Measurements from ENCODE around the gene ICA1. TPM values are rescaled to one million over a fixed set of nuclear protein-coding genes. Genes with fewer than 3 reads are reported as not detected.

The ICA1 gene
- total RNA-seq, 1 experiment from 2014 or later: 28.8 TPM

- no peaks in the 10 kb centered on the region for H3K23me2 ChIP-seq (ENCODE audit: insufficient read length, low read depth, low read length, poor library complexity, severe bottlenecking)
- no peaks in the 10 kb centered on the region for H3K9me3 Mint-ChIP-seq
- H3K4me1 ChIP-seq (ENCODE audit: insufficient read depth, low read length): no peaks in the 10 kb centered on the region
- H3K79me1 ChIP-seq (ENCODE audit: insufficient read depth, low read depth, low read length, poor library complexity, severe bottlenecking): no peaks in the 10 kb centered on the region
- H3K27ac ChIP-seq (ENCODE audit: insufficient read length, low read depth, low read length): no peak overlapping the region
- no peak overlapping the region for H2BK120ac ChIP-seq (ENCODE audit: low read depth, low read length, poor library complexity, severe bottlenecking)
- no peaks in the 10 kb centered on the region for H3K9me3 ChIP-seq (ENCODE audit: control insufficient read depth, low read depth, low read length)
- H3K27me3 Mint-ChIP-seq (ENCODE audit: low read depth): no peaks in the 10 kb centered on the region
- no peaks in the 10 kb centered on the region for H3K79me2 ChIP-seq (ENCODE audit: insufficient read depth, low read length)
- no peak overlapping the region for H3K27ac Mint-ChIP-seq
- no peak overlapping the region for H3K4me2 ChIP-seq (ENCODE audit: insufficient read depth, insufficient read length, low read length)
- H3K18ac ChIP-seq (ENCODE audit: insufficient read length, low read depth, low read length): no peak overlapping the region
- no peak overlapping the region for H2BK15ac ChIP-seq (ENCODE audit: low read depth, low read length)
- no peak overlapping the region for H4K5ac ChIP-seq (ENCODE audit: insufficient read length, low read depth, low read length)
- DNase-seq: no peak
- H3K56ac ChIP-seq (ENCODE audit: insufficient read length, low read depth, low read length): no peak overlapping the region
- H4K91ac ChIP-seq (ENCODE audit: insufficient read length, low read depth, low read length): no peak overlapping the region
- no peak overlapping the region for H3K4ac ChIP-seq (ENCODE audit: low read depth, low read length)
- H2BK5ac ChIP-seq (ENCODE audit: insufficient read length, low read length): no peak overlapping the region
- H2BK12ac ChIP-seq (ENCODE audit: insufficient read length, low read depth, low read length): no peak overlapping the region
- no peak overlapping the region for H3K23ac ChIP-seq (ENCODE audit: insufficient read length, low read depth, low read length)
- no peak overlapping the region for H3K14ac ChIP-seq (ENCODE audit: insufficient read depth, low read length)
- H4K20me1 ChIP-seq (ENCODE audit: control insufficient read depth, insufficient read depth, insufficient read length): no peaks in the 10 kb centered on the region
- no peaks in the 10 kb centered on the region for H3K27me3 ChIP-seq (ENCODE audit: insufficient read depth, low read length)
- no peak overlapping the region for H2AFZ ChIP-seq (ENCODE audit: low read length)
- peaks cover 17 to 23% of the 10 kb centered on the region in 2 experiments for H3K4me1 Mint-ChIP-seq
- H4K8ac ChIP-seq (replicated peaks; ENCODE audit: insufficient read length, low read depth, low read length): no peak overlapping the region
- H2BK20ac ChIP-seq (ENCODE audit: low read depth, low read length, poor library complexity, severe bottlenecking): no peak overlapping the region
- TF ChIP-seq CTCF (conservative IDR thresholded peaks at IDR 0.05): no peak
- H3T11ph ChIP-seq (ENCODE audit: low read length): no peak overlapping the region
- H3K4me3 Mint-ChIP-seq: no peak overlapping the region
- H2AK5ac ChIP-seq (ENCODE audit: insufficient read length, low read length): no peak overlapping the region
- H3K36me3 Mint-ChIP-seq (ENCODE audit: insufficient read depth in 1 of 3, low read depth in 3 of 3): no peaks in the 10 kb centered on the region; a peak in 1 of 7 replicates
- no peak overlapping the region for H3K9ac ChIP-seq (ENCODE audit: extremely low read depth, insufficient read length, low read length)
These were observed 69.1 kb downstream of the ICA1 start for GRCh38 chr7:8192897-8193296.

Measured in H9 (cell line).